Erythroblast (primary cell): Measurements from ENCODE around the gene SAMD4B.

Source experiments
- GATA1 ChIP-seq: IDR thresholded peaks from 2 replicates; pipeline ENCODE4 v1.6.1; 2011; ENCODE audit warnings: low read depth, mild to moderate bottlenecking, control low read depth, low read length, moderate library complexity
- POLR2A ChIP-seq: IDR thresholded peaks from 2 replicates; pipeline ENCODE4 v1.6.1; 2011; ENCODE audit warnings: mild to moderate bottlenecking, low read length

DNA sequence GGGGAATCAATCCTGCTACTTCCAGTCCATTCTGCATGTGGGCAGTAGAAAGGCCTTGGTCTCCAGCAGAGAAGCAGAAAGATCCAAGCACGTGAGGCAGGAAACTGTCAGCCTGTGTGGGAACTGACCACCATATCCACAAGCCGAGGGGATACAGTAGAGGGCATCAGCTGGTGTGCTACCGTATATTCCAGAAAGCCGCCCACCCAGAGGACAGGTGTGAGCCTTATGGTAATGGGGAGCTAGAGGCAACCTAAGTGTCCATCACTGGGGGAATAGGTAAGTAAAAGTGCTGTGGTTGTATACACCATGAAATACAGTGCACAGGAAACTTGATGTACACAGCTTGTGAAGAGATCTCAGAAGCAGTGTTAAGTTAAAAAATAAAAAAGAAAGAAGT is 48.8 kb upstream of the SAMD4B start:
- TF ChIP-seq POLR2A: no peak
- TF ChIP-seq GATA1: no peak
